GM04503 (cell line): ENCODE results near the gene SLC2A11.

ENCODE experiments used
- DNase-seq: peaks from one replicate; pipeline ENCODE4 v3.0.0-alpha.2; 2012; ENCODE audit warnings: low read depth

SLC2A11 gene

DNA sequence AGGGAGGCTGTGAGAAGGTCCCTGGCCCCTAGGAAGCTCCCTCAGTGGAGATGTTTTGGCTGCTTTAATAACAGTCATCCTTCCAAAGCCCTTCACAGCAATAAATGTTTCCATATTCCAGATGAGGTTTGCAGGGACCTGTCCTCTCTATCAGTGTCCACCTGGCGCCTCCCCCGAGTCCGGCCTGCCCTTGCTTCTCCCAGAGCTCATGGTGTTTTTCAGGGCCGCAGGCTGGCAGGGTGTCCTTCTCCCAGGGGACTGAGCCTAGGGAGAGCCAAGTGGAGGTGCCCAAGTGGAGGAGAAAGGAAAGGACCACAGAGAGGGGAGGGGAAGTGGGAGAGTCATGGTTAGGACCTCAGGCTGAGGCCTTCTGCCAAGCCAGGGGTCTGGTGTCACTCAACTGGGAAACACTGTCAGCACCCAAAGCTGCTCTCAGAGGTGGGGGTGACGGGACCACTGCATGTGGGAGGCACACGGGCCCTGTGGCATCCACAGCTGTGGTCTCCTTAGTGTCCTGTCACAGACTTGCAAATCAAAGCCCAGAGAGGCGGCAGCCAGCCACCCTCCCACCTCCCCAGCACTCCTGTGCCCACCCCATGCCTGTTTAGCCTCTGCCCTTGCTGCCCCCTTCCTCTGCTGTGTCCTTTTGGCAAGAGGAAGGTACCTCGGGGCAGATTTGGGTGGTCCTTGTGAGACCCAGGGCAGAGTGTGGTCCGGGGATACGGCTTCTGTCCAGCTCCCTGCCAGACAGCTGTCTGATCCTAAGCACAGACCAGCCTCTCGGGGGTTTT is 25.3 kb upstream of the SLC2A11 start:
- no peak for DNase-seq

- DNase-seq = no peak
Measured at GRCh38 chr22:23833017-23833751, 24.5 kb upstream of the SLC2A11 start.

DNA sequence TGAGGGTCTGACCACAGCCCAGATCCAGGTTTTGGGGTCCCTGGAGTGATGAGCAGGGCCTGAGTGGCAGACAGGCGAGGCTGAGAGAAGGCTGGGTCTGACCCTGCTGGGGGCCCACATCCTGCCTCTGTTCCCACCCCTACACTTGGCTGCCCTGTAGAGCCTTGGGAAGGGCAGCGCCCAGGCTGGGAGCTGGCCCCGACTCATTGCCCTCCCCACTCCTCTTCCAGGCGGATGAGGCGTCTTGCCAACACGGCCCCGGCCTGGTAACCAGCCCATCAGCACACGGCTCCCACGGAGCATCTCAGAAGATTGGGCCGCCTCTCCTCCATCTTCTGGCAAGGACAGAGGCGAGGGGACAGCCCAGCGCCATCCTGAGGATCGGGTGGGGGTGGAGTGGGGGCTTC is 23.8 kb upstream of the SLC2A11 start:
- no peak for DNase-seq

DNA sequence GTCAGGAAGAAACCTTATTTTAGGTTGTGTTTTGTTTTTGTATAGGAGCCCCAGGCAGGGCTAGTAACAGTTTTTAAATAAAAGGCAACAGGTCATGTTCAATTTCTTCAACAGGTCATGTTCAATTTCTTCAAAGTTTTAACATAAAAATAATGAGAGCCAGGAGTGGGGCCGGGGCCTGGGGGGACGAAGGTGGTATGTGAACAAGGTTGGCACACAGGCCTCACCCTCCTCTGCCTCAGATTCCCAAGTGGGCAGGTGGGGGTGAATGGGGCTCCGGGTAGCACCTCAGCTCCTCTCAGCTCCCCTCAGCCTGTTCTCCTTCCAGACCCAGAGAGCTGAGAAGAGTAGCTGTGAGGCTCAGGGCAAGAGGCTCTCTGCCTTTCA is 23.3 kb upstream of the SLC2A11 start:
- no peak for DNase-seq

- no peak for DNase-seq
Measured at GRCh38 chr22:23834793-23835483, 22.7 kb upstream of the SLC2A11 start.

GRCh38 chr22:23835484-23836144 is 22.1 kb upstream of the SLC2A11 start:
- no peak for DNase-seq

- no peak for DNase-seq
Measured at GRCh38 chr22:23836281-23836680, 21.4 kb upstream of the SLC2A11 start.

GRCh38 chr22:23836692-23837495 is 20.8 kb upstream of the SLC2A11 start:
- no peak for DNase-seq

DNA sequence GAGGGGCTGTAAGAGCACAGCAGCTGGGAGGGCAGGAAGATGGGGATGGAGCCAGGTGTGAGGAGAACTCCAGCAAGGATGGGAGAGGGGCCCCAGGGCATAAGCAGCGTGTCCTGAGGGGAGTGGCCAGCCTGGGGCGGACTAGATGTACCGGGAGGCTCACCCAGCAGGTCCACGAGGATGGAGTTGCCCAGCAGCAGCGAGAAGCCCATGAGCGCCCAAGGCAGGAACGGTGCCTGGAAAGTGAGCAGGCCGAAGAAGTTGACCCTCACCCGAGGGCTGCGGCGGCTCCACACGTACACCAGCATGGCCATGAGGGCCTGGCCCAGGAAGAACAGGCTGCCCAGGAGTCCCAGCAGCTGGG is 20.2 kb upstream of the SLC2A11 start:
- DNase-seq = no peak

- DNase-seq = no peak
Measured at GRCh38 chr22:23837911-23838680, 19.6 kb upstream of the SLC2A11 start.

- DNase-seq = no peak
Measured at GRCh38 chr22:23838681-23839468, 18.8 kb upstream of the SLC2A11 start, which contains the start of gene DERL3. TSS of gene DERL3 (minus strand) at chr22:23839006. CDS start at chr22:23838987, 19 bp downstream.

- no peak for DNase-seq
Measured at GRCh38 chr22:23840026-23840425, 17.6 kb upstream of the SLC2A11 start.

DNA sequence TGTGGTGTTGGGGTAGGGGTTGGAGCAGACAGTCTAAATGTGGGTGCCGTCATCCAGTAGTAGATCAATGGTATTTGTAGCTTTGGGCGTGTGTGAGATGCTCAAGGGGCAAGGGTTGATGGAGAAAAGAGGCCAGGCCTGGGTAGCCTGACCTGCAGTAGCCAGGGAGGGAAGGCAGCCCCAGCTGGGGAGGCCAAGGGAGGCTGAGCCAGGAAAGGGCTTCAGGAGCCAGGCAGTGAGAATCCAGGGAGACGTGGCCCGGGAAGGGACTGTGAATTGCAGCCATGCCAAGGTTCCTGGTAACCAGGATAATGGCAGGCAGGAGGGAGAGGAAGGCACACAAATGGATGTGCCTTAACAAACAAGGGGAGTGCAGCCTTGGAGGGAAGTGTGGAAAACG is 16.4 kb upstream of the SLC2A11 start:
- no peak for DNase-seq

- no peak for DNase-seq
Measured at GRCh38 chr22:23841736-23842445, 15.8 kb upstream of the SLC2A11 start.

GRCh38 chr22:23842599-23842998 is 15.1 kb upstream of the SLC2A11 start:
- no peak for DNase-seq

DNA sequence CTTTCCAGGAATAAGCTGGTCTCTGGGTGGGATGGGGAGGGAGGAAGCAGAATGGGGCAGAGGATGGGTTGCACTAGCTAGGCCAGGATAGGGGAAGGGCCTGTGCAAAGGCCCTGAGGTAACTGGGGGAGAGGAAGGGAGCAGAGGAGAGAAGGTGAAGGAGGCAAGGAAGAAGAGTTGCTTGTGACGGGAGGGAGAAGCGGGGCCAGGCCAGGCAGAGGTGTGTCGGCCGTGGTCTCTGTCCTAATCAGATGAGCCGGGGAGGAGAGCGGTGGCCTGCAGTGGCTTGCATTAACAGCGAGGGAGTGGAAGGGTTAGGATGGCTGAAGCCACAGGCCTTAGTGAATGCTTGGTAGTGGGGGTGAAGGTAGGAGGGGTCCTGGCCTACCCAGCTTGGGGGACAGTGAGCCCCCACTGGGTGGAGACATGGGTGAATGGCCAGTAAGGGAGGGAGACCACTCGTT is 12.9 kb upstream of the SLC2A11 start:
- no peak for DNase-seq

GRCh38 chr22:23845265-23846080 is 12.2 kb upstream of the SLC2A11 start:
- DNase-seq = no peak

- no peak for DNase-seq
Measured at GRCh38 chr22:23846081-23846469, 11.6 kb upstream of the SLC2A11 start.
